Measurements from ENCODE around the gene ANAPC7. TPM values are rescaled to one million over a fixed set of nuclear protein-coding genes. Genes with fewer than 3 reads are reported as not detected.

Gene ANAPC7
- 28.0 and 31.5 TPM in 2 replicates for total RNA-seq

- H3K79me2 ChIP-seq (ENCODE audit: insufficient read depth, low read length) = peaks cover 50% of the 10 kb centered on the region
Measured at GRCh38 chr12:110403146-110403975, at the start of gene ANAPC7. Gene ANAPC7 (minus strand): TSS chr12:110403708. CDS start chr12:110403627, 81 bp downstream.

GRCh38 chr12:110451263-110451662 lies 47.8 kb upstream of the ANAPC7 start:
- no peak overlapping the region for H3K27ac ChIP-seq (ENCODE audit: low read depth, low read length)
- H3K4me2 ChIP-seq (ENCODE audit: insufficient read depth, low read length) = no peak overlapping the region
- H4K20me1 ChIP-seq (ENCODE audit: insufficient read depth, low read length) = peaks cover 10% of the 10 kb centered on the region
- H3K9me3 ChIP-seq (ENCODE audit: low read depth, low read length) = no peaks in the 10 kb centered on the region
- H2AFZ ChIP-seq (ENCODE audit: low read length) = peak overlapping the region; percentile 94
- peaks cover 39% of the 10 kb centered on the region for H3K79me2 ChIP-seq (ENCODE audit: insufficient read depth, low read length)
- no peak overlapping the region for H3K4me3 ChIP-seq (ENCODE audit: insufficient read depth, low read length)
- H3K36me3 ChIP-seq (ENCODE audit: insufficient read depth, low read length) = peaks cover 29% of the 10 kb centered on the region
- TF ChIP-seq CTCF (IDR thresholded peaks at IDR 0.05; ENCODE audit: extremely low read depth, low read depth, low read length) = no peak
- H3K27me3 ChIP-seq (ENCODE audit: insufficient read depth, low read length) = no peaks in the 10 kb centered on the region
- H3K4me1 ChIP-seq (ENCODE audit: insufficient read depth, low read length) = peaks cover 9% of the 10 kb centered on the region
- DNase-seq (ENCODE audit: insufficient read length, low spot score, missing footprints) = no peak

More at GRCh38 chr12:110403146-110403975, at the start of gene ANAPC7:
- TF ChIP-seq CTCF (IDR thresholded peaks at IDR 0.05; ENCODE audit: extremely low read depth, low read depth, low read length) = no peak
- Histone ChIP-seq H3K4me3 (ENCODE audit: insufficient read depth, low read length) (peak within 1 kb of the TSS; percentile 83), H3K36me3 (ENCODE audit: insufficient read depth, low read length) (peaks cover 16% of the 10 kb centered on the region), H3K27ac (ENCODE audit: low read depth, low read length) (peak within 1 kb of the TSS; percentile 88), H3K4me2 (ENCODE audit: insufficient read depth, low read length) (peak within 1 kb of the TSS; percentile 85), H4K20me1 (ENCODE audit: insufficient read depth, low read length) (no peaks in the 10 kb centered on the region), H3K4me1 (ENCODE audit: insufficient read depth, low read length) (peaks cover 5% of the 10 kb centered on the region), H3K27me3 (ENCODE audit: insufficient read depth, low read length) (no peaks in the 10 kb centered on the region), H3K9me3 (ENCODE audit: low read depth, low read length) (no peaks in the 10 kb centered on the region), H2AFZ (ENCODE audit: low read length) (peak within 1 kb of the TSS; percentile 92)
- DNase-seq (ENCODE audit: insufficient read length, low spot score, missing footprints) = peak; percentile 93

GRCh38 chr12:110449799-110450497 lies 46.4 kb upstream of the ANAPC7 start, which contains the start of gene ARPC3:
Gene ARPC3 (minus strand): TSS chr12:110450337. CDS start chr12:110450260, 77 bp downstream.
- peak; percentile 83 for TF ChIP-seq CTCF (IDR thresholded peaks at IDR 0.05; ENCODE audit: extremely low read depth, low read depth, low read length)
- H3K4me1 ChIP-seq (ENCODE audit: insufficient read depth, low read length) = peaks cover 9% of the 10 kb centered on the region
- H3K79me2 ChIP-seq (ENCODE audit: insufficient read depth, low read length) = peaks cover 51% of the 10 kb centered on the region
- H2AFZ ChIP-seq (ENCODE audit: low read length) = peak within 1 kb of the TSS; percentile 94
- no peaks in the 10 kb centered on the region for H3K27me3 ChIP-seq (ENCODE audit: insufficient read depth, low read length)
- peak within 1 kb of the TSS; percentile 91 for H3K4me2 ChIP-seq (ENCODE audit: insufficient read depth, low read length)
- peak within 1 kb of the TSS; percentile 100 for H3K4me3 ChIP-seq (ENCODE audit: insufficient read depth, low read length)
- H3K9me3 ChIP-seq (ENCODE audit: low read depth, low read length) = no peaks in the 10 kb centered on the region
- peak; percentile 93 for DNase-seq (ENCODE audit: insufficient read length, low spot score, missing footprints)
- H3K27ac ChIP-seq (ENCODE audit: low read depth, low read length) = peak within 1 kb of the TSS; percentile 92
- peaks cover 13% of the 10 kb centered on the region for H4K20me1 ChIP-seq (ENCODE audit: insufficient read depth, low read length)
- peaks cover 36% of the 10 kb centered on the region for H3K36me3 ChIP-seq (ENCODE audit: insufficient read depth, low read length)

- peaks cover 21% of the 10 kb centered on the region for H4K20me1 ChIP-seq (ENCODE audit: insufficient read depth, low read length)
- DNase-seq (ENCODE audit: insufficient read length, low spot score, missing footprints) = no peak
- no peak for TF ChIP-seq CTCF (IDR thresholded peaks at IDR 0.05; ENCODE audit: extremely low read depth, low read depth, low read length)
- H3K79me2 ChIP-seq (ENCODE audit: insufficient read depth, low read length) = peaks cover 69% of the 10 kb centered on the region
- peaks cover 3% of the 10 kb centered on the region for H3K4me1 ChIP-seq (ENCODE audit: insufficient read depth, low read length)
- H3K27me3 ChIP-seq (ENCODE audit: insufficient read depth, low read length) = no peaks in the 10 kb centered on the region
- no peaks in the 10 kb centered on the region for H3K9me3 ChIP-seq (ENCODE audit: low read depth, low read length)
- H2AFZ ChIP-seq (ENCODE audit: low read length) = no peak overlapping the region
- H3K4me3 ChIP-seq (ENCODE audit: insufficient read depth, low read length) = no peak overlapping the region
- H3K4me2 ChIP-seq (ENCODE audit: insufficient read depth, low read length) = no peak overlapping the region
- H3K36me3 ChIP-seq (ENCODE audit: insufficient read depth, low read length) = peaks cover 66% of the 10 kb centered on the region
- no peak overlapping the region for H3K27ac ChIP-seq (ENCODE audit: low read depth, low read length)
Measured at GRCh38 chr12:110444455-110444854, 40.9 kb upstream of the ANAPC7 start.
